Type B pancreatic cell (in vitro differentiated cells): ENCODE measurements around the gene PRKCQ. TPM values are rescaled to one million over a fixed set of nuclear protein-coding genes. Genes with fewer than 3 reads are reported as not detected.

Experiments used
- DNase-seq: peaks from one replicate; pipeline ENCODE4 v3.0.0; 2021; ENCODE audit warnings: mixed read lengths; ENCODE audit not compliant: unreplicated experiment; ENCODE audit errors: extremely low spot score
- H3K27ac Mint-ChIP-seq: 2 replicates; pipeline ENCODE4 v1.8.0; 2021; ENCODE audit warnings: mild to moderate bottlenecking, mixed read lengths
- H3K27me3 Mint-ChIP-seq: 2 replicates; pipeline ENCODE4 v1.8.0; 2021; ENCODE audit warnings: mixed read lengths
- H3K36me3 Mint-ChIP-seq: 2 replicates; pipeline ENCODE4 v1.8.0; 2021; ENCODE audit warnings: mixed read lengths
- H3K4me1 Mint-ChIP-seq: one replicate; pipeline ENCODE4 v1.8.0; 2021; ENCODE audit warnings: mixed read lengths; ENCODE audit not compliant: unreplicated experiment
- H3K4me3 Mint-ChIP-seq: 2 replicates; pipeline ENCODE4 v1.8.0; 2021; ENCODE audit warnings: mild to moderate bottlenecking, mixed read lengths
- H3K9me3 Mint-ChIP-seq: 2 replicates; pipeline ENCODE4 v1.8.0; 2021; ENCODE audit warnings: mixed read lengths
- CTCF ChIP-seq: fragments of 200-600 bp; sonication (generic); conservative IDR thresholded peaks from 2 replicates; pipeline ENCODE4 v1.5.0; 2021; ENCODE audit warnings: antibody characterized with exemption, mild to moderate bottlenecking
- total RNA-seq: library from RNA; stranded (reverse); gene quantifications from 2 replicates; pipeline ENCODE4 v1.2.1, GENCODE V29; 2021; ENCODE audit warnings: low replicate concordance

The PRKCQ gene
- total RNA-seq, 1 donor from 2014 or later: 2.0 TPM

GRCh38 chr10:6406220-6407033 is 173.6 kb downstream of the PRKCQ start:
- TF ChIP-seq CTCF: peak; percentile 75
- Mint-ChIP-seq H3K4me1 (peaks cover 7% of the 10 kb centered on the region), H3K27ac (no peak overlapping the region), H3K27me3 (peaks cover 46% of the 10 kb centered on the region), H3K9me3 (no peaks in the 10 kb centered on the region), H3K4me3 (no peak overlapping the region), H3K36me3 (no peaks in the 10 kb centered on the region)
- no peak for DNase-seq

GRCh38 chr10:6405713-6406112 is 174.4 kb downstream of the PRKCQ start:
- Mint-ChIP-seq H3K9me3 (no peaks in the 10 kb centered on the region), H3K36me3 (no peaks in the 10 kb centered on the region), H3K27ac (no peak overlapping the region), H3K4me3 (no peak overlapping the region), H3K27me3 (peaks cover 46% of the 10 kb centered on the region), H3K4me1 (peaks cover 7% of the 10 kb centered on the region)
- no peak for TF ChIP-seq CTCF
- DNase-seq: no peak

- no peaks in the 10 kb centered on the region for H3K9me3 Mint-ChIP-seq
- peaks cover 46% of the 10 kb centered on the region for H3K27me3 Mint-ChIP-seq
- H3K4me1 Mint-ChIP-seq: peaks cover 16% of the 10 kb centered on the region
- no peak overlapping the region for H3K27ac Mint-ChIP-seq
- no peak overlapping the region for H3K4me3 Mint-ChIP-seq
- DNase-seq: no peak
- H3K36me3 Mint-ChIP-seq: no peaks in the 10 kb centered on the region
- no peak for TF ChIP-seq CTCF
Observed at GRCh38 chr10:6404127-6405072, 175.7 kb downstream of the PRKCQ start.

- peaks cover 42% of the 10 kb centered on the region for H3K27me3 Mint-ChIP-seq
- TF ChIP-seq CTCF: no peak
- no peak overlapping the region for H3K4me3 Mint-ChIP-seq
- H3K4me1 Mint-ChIP-seq: peaks cover 21% of the 10 kb centered on the region
- no peaks in the 10 kb centered on the region for H3K36me3 Mint-ChIP-seq
- no peak overlapping the region for H3K27ac Mint-ChIP-seq
- H3K9me3 Mint-ChIP-seq: no peaks in the 10 kb centered on the region
- no peak for DNase-seq
Observed at GRCh38 chr10:6402960-6403359, 177.1 kb downstream of the PRKCQ start.

GRCh38 chr10:6402349-6402709 is 177.7 kb downstream of the PRKCQ start:
- H3K4me3 Mint-ChIP-seq: no peak overlapping the region
- DNase-seq: no peak
- H3K27me3 Mint-ChIP-seq: peaks cover 40% of the 10 kb centered on the region
- no peaks in the 10 kb centered on the region for H3K9me3 Mint-ChIP-seq
- no peaks in the 10 kb centered on the region for H3K36me3 Mint-ChIP-seq
- H3K4me1 Mint-ChIP-seq: peaks cover 21% of the 10 kb centered on the region
- no peak overlapping the region for H3K27ac Mint-ChIP-seq
- TF ChIP-seq CTCF: no peak
